Measurements from ENCODE around the gene AVPR2. TPM values are rescaled to one million over a fixed set of nuclear protein-coding genes. Genes with fewer than 3 reads are reported as not detected.

Gene AVPR2
- polyA plus RNA-seq (ENCODE audit: insufficient read length in 4 of 4): 1 to 10 TPM in 3 of 4 donors, under 1 TPM in 1; 0.15 to 6.1 (median 1.9) TPM

GRCh38 chrX:153903991-153904957 lies at the start of gene AVPR2:
TSS of gene AVPR2 (plus strand) at chrX:153904673. CDS start at chrX:153905146, 473 bp downstream.
- no peak for DNase-seq (ENCODE audit: low read depth in 4 of 4, low spot score in 3 of 4)

DNA sequence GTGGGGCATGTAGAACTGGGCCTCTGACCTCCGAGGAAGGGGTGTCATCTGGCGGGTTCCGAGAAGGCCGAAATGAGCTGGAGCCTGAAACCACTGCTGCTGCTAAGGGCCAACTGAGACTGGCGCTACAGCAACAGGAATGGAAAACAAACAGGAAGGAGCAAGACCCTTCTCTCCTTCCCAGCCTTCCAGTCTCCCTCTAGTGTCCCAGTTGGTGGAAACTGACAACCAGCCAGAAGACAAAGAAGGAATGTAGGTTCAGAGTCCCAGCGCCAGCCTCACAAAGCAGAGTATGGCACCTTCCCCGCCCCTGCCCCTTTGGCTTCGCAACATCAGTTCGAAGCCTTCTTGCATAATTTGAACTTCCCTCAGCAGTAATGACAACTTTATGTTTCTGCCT lies 49.8 kb upstream of the AVPR2 start:
- no peak for DNase-seq (ENCODE audit: low read depth in 4 of 4, low spot score in 3 of 4)

DNA sequence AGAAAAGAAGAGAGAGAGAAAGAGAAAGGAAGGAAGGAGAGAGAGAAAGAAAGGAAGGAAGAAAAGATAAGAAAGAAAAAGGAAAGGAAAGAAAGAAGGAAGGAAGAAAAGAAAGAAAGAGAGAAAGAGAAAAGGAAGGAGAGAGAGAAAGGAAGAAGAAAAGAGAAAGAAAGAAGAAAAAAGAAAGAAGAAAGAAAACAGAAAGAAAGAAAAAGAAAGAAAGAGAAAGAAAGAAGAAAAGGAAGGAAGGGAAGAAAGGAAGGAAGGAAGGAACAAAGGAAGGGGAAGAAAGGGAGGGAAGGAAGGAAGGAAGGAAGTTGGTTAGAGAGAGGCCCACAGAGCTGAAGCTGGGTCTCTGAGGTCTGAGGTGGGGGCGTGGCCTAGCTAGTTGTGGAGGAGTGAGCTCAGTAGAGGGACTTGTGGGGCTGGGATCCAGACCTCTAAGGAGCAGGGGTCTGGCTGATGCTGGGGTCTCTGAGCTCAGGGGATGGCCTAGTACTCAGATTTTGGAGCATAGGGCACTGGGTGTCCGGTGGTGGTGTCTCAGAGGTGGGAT lies 47.0 kb upstream of the AVPR2 start:
- DNase-seq (ENCODE audit: low read depth in 4 of 4, low spot score in 3 of 4): no peak

DNA sequence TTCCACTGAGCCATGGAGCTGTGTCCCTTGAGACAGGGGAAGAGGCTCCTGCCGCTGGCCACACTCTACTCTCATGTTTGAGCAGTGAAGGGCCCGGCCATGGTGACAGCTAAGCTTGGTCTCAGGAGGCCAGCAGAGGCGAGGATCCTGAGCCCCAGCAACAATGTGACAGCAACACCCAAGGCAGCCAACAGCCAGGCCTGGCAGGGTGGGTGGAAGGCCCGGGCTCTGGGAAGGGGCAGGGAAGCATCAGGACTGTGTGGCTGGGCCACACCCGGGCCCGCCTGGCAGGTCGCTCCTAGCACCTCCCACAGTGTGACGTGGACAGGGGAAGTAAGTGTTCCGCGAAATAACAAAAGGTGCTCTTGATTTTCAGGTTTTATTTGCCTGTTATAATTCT lies 43.3 kb upstream of the AVPR2 start:
- no peak for DNase-seq (ENCODE audit: low read depth in 4 of 4, low spot score in 3 of 4)

- no peak for DNase-seq (ENCODE audit: low read depth in 4 of 4, low spot score in 3 of 4)
Measured at GRCh38 chrX:153861733-153862310, 42.7 kb upstream of the AVPR2 start.

DNA sequence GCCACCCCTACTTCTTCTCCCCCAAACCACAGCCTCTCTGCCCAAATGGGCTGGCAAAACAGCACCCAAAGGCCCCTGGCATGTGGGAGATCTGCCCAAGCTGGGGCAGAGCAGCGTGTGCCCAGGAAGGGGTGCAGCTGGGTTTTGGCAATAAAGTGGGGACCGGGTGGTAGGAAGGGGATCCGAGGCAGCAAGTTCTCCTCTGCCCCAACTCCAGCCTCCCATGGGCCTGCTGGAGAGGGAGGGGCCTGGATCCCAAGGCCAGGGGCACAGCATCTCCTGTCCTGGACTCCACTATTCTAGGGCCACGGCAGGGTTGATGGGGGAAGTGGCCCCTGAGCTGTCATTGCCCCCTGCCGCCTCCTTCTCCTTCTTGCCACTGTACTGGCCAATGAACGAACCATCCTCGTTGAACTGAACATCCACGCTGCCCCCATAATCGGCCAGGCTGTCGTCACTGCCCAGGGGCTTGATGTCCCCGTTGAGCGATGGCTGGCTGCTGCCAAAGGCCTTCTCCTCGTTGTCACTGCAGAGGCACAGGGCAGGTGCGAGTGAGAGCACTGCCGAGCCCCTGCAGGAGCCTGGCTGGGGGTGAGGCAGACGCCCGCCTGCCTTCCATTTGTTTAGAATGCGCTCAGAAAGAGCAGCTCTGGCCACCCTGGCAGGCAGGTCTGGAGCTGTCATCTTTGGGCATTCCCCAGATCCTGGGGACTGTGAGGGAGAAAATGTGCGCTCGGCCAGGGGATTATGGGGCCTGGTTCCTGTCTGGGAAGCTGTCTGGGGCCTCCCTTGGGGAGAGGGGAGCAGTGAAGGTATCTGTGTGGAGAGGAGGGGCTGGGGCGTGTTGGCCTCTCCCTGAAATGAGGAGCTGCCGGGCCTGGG lies 41.9 kb upstream of the AVPR2 start:
- DNase-seq (ENCODE audit: low read depth in 4 of 4, low spot score in 3 of 4): no peak

DNA sequence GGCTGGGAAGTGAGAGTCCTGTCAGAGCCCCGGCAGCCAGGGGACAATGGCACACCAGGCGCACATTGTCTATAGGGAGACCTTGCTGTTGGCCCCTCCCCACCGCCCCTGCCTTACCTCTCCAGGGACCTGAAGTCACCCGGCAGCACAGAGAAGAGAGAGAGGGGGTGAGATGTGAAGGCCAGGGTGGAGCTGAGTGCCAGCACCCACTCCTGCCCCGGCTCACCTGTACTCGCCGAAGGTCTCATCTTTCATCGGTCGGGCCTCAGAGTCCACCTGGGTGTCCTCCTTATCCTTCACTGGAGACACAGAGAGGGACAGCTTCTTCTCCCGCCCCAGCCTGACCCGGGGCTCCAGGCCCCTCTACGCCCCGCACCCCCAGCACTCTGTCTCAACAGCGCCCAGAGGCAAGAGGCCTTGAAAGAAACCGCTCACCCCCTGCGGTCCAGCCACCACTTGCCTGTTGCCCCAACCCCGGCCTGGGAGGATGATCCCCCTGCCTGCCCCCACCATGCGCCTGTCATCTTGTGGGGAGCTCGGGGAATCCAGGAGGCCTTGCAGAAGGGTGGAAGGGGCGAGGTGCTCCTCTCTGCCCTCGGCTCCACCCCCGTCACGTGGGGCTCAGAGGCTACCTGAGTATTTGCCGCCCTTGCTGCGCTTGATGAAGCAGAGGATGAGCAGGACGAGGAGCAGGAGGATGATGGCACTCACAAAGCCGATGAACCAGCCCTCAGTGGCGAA lies 41.1 kb upstream of the AVPR2 start:
- DNase-seq (ENCODE audit: low read depth in 4 of 4, low spot score in 3 of 4): no peak

DNA sequence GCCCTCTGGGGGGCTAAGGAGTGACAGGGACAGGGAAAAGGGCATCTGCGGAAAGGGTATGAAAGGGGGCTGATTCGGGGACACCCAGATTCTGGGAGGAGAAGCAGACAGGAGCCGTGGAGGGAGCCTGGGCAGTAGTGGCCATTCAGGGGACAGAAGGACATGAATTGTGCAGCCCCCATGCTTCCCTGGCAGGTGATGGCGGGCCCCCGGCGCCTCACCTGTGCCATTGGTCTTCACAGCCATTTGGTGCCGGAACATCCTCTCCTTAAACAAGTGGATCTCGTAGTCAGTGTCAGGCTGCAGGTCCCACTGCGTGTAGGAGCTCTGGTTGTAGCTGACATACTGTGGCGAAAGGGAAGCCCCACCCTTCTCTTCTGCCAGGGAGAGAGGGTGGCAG lies 40.4 kb upstream of the AVPR2 start:
- no peak for DNase-seq (ENCODE audit: low read depth in 4 of 4, low spot score in 3 of 4)

- no peak for DNase-seq (ENCODE audit: low read depth in 4 of 4, low spot score in 3 of 4)
Measured at GRCh38 chrX:153864561-153865320, 39.7 kb upstream of the AVPR2 start.

- DNase-seq (ENCODE audit: low read depth in 4 of 4, low spot score in 3 of 4): no peak
Measured at GRCh38 chrX:153865321-153865580, 39.2 kb upstream of the AVPR2 start.

GRCh38 chrX:153865685-153866084 lies 38.8 kb upstream of the AVPR2 start:
- DNase-seq (ENCODE audit: low read depth in 4 of 4, low spot score in 3 of 4): no peak

- no peak for DNase-seq (ENCODE audit: low read depth in 4 of 4, low spot score in 3 of 4)
Measured at GRCh38 chrX:153866302-153867019, 38.0 kb upstream of the AVPR2 start.

DNA sequence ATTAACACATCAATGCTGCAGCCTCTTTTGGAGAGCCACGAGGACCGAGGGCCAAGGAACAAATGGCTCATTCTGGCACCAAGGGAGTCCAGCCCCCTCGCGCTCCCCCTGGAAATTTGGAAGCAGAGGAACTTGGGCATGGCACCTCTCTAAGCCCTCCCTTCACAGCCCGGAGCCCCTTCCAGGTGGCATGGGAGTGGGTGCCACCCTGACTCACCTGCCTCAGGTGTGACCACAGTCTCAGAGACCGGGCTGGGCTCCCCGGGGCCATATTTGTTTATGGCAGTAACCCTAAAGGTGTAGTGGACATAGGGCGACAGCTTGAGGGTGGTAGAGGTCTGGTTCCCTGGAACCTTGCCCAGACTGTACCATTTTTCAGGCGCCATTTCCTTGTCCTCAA lies 37.3 kb upstream of the AVPR2 start:
- DNase-seq (ENCODE audit: low read depth in 4 of 4, low spot score in 3 of 4): no peak

DNA sequence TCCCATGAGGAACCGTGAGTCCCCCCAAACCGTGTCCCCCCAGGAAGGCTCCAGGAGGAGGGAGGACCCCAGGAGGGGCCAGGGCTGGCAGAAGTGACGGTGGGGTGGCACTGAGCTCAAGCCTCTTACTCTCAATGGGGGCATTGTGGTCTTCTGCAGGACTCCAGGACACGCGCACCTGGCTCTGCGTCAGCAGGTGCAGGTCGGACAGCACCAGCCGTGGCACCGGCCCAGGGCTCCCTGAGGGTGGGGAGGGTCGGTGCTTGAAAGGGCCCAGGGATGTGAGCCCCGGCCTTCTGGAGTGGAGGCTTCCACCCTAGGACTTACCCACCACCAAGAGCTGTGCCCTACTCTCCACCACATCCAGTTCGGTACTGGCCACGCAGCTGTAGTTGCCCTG lies 36.8 kb upstream of the AVPR2 start:
- DNase-seq (ENCODE audit: low read depth in 4 of 4, low spot score in 3 of 4): no peak

GRCh38 chrX:153868576-153869472 lies 35.6 kb upstream of the AVPR2 start:
- DNase-seq (ENCODE audit: low read depth in 4 of 4, low spot score in 3 of 4): no peak

- DNase-seq (ENCODE audit: low read depth in 4 of 4, low spot score in 3 of 4): no peak
Measured at GRCh38 chrX:153869473-153870287, 34.8 kb upstream of the AVPR2 start.

- no peak for DNase-seq (ENCODE audit: low read depth in 4 of 4, low spot score in 3 of 4)
Measured at GRCh38 chrX:153870288-153870690, 34.2 kb upstream of the AVPR2 start.

Data from left renal pelvis (tissue), 4 donors.